ENCODE measurements around the gene YWHAB. TPM values are rescaled to one million over a fixed set of nuclear protein-coding genes. Genes with fewer than 3 reads are reported as not detected.
A peak's percentile ranks its signal among the peaks of the same experiment; 100 is the strongest.

Gene YWHAB
- polyA plus RNA-seq, 4 donors: 216 to 245 (median 236) TPM

DNA sequence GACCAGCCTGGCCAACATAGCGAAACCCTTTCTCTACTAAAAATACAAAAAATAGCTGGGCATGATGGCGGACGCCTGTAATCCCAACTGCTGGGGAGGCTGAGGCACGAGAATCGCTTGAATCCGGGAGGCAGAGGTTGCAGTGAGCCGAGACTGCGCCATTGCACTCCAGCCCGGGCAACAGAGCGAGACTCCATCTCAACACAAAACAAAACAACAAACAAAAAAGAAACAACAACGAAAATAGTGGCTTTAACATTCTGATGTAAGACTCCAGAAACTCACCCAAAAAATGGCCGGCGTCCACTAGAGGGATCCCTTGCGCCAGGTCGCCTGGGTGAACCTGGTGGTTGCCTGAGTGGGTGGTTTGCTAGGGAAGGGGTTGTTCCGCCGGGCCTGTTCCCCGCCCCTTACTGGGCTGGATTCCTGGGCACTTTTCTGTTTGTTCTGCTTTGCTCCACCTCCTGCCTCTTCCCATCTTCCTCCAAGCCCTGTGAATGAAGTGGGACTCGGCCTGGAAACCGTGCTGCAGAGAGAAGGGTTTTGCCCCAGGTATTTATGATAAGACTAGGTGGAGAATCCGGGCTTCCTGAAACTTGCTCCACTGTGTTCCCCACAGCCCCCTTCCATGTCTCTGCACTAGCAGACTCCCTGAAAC lies 25.9 kb downstream of the YWHAB start:
- peak in 1 of 4 donors; percentile 22 for DNase-seq (ENCODE audit: low read depth in 4 of 4, low spot score in 3 of 4)

DNA sequence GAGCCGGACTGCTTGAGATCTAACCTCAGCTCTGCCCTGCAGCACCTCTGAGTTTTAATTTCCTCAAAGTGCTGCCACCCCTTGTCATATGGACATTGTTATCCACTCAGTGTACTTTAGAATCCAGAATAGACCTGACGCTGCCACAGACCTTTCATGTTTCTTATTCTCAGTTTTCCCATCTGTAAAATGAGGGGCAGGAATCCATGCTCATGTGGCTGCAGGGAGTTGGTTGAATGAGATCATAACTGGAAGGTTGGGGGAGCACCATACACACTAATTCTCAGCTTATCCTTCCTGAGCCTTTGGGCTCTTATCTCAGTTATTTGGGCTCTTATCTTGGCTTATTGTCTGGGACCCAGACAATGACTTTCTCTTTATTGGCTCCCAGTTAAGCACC lies 26.7 kb downstream of the YWHAB start:
- DNase-seq (ENCODE audit: low read depth in 4 of 4, low spot score in 3 of 4): no peak

DNA sequence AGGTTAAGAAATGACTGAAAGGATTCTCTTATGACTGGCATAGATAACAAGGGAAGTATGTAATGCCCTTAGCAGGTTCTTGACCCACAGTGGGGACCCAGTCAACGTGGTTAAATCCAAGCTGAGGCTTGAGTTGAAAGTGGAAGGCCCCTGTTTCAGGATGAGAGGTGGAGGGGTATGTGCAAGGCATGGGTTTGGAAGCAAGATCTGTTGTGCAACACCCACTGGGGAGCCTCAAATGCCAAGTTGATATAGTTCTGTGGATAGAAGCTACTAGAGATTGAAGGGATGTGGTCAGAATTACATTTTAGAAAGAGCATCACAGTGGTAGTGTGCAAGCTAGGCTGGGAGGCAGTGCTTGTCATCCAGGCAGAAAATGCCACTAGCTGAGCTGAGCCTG lies 29.4 kb downstream of the YWHAB start:
- DNase-seq (ENCODE audit: low read depth in 4 of 4, low spot score in 3 of 4): no peak

GRCh38 chr20:44916586-44916985 lies 31.1 kb downstream of the YWHAB start:
- DNase-seq (ENCODE audit: low read depth in 4 of 4, low spot score in 3 of 4): no peak

DNA sequence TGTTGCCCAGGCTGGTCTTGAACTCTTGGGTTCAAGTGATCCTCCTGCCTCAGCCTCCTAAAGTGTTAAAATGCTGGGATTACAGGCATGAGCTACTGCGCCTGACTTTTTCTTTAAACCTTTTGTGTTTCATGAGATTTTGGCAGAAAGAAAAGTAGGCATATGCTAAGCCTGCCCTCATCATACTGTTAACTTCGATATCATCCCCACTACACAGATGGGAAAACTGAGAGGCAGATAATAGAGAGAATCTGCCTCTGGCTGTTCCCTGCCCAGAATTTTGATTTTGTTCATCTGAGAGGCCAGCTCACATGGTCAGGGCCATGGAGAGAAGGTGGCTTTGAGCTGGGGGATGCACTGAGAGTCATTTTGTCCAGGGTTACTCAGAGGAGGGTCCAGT lies 31.9 kb downstream of the YWHAB start:
- no peak for DNase-seq (ENCODE audit: low read depth in 4 of 4, low spot score in 3 of 4)

DNA sequence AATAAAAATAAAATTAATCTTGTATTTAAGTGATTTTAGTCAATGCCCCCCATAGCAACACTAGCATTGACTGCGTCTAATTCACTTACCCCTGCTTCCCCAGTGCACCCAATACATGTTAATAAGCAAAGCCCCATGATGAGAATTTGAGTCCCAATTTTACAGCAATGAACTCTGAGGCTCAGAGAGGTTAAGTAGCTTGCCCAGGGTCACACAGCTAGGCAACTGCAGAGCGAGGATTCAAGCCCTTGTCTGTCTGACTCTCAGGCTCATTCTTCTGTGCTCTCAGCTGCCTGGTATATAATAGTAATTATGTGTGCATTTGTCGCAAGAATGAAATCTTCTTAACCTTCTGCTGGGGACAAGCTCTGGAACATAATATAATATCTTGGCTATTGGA lies 32.8 kb downstream of the YWHAB start:
- DNase-seq (ENCODE audit: low read depth in 4 of 4, low spot score in 3 of 4): no peak

- DNase-seq (ENCODE audit: low read depth in 4 of 4, low spot score in 3 of 4): no peak
Measured at GRCh38 chr20:44918761-44919160, 33.3 kb downstream of the YWHAB start.

- DNase-seq (ENCODE audit: low read depth in 4 of 4, low spot score in 3 of 4): no peak
Measured at GRCh38 chr20:44921447-44921846, 35.9 kb downstream of the YWHAB start.

DNA sequence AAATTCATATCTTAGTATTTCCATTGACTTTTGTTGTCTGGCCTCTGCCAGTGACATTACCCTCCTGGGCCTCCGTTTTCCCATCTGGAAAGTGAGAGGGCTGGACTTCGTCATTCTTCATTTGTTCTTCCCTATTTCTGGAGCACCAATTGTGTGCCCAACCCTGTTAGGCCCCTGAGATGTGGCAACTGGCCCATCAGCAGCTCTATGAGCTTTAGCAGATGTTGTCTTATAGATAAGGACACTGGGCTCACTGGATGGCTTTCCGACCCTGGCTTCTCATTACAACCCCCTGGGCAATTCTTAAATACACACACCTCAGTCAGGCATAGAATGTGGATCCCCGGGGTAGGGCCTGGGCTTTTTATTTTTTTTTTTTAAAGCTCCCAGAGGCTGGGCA lies 39.0 kb downstream of the YWHAB start:
- DNase-seq (ENCODE audit: low read depth in 4 of 4, low spot score in 3 of 4): no peak

GRCh38 chr20:44928595-44928994 lies 43.1 kb downstream of the YWHAB start:
- no peak for DNase-seq (ENCODE audit: low read depth in 4 of 4, low spot score in 3 of 4)

DNA sequence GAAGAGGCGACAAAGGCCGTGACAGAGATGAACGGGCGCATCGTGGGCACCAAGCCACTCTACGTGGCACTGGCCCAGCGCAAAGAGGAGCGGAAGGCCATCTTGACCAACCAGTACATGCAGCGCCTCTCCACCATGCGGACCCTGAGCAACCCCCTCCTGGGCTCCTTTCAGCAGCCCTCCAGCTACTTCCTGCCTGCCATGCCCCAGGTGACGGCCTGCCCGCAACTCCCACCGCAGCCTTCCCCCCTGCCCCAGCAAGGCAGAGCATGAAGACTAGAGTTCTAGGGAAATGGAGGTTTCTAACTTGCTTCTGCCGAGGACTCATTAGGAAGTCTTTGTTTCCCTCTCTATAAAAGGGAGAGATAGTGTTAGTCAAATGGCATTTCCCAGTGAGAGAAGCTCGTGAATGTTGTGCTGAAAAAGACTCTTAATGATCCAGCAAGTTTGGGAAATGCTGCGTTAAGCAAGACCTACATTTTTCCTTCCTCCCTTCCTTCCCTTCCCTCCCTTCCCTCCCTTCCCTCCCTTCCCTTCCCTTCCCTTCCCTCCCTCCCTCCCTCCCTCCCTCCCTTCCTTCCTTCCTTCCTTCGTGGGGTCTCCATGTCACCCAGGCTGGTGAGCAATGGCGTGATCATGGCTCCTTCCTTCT lies 45.1 kb downstream of the YWHAB start:
- DNase-seq (ENCODE audit: low read depth in 4 of 4, low spot score in 3 of 4): no peak

DNA sequence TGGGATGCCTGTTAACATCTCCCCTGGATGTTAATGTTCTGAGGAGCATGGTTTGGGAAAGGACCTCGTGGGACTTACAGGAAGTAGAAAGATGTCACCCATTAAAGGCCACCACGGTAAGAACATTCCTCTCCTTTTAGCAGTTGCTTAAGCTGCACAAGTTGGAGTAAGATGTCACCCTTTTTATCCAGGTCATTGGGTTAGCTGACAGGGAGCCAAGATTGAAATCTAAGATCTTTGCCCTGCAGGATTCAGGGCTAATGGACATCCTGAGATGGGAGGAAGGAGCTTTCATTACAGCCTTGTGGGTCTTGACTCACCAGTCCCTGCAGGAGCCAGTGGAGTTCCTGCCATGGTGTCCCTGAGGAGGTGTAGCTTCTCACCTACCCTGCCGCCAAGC lies 46.4 kb downstream of the YWHAB start:
- no peak for DNase-seq (ENCODE audit: low read depth in 4 of 4, low spot score in 3 of 4)

DNA sequence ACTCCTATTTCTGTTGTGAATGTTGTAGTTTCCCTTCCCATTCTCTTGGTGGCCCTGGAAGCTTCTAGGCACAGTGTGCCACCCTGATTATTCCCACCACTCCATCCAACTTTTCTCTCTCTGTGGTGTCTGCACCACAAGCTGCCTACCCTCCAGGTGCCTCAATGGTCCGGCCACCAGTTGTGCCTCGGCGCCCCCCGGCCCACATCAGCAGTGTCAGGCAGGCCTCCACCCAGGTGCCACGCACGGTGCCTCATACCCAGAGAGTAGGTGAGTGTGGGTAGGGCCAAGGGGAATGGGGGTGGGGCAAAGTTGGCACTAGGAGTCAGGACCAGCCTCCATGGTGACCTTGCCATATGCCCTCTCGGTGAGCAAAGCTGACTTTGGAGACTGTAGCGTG lies 47.4 kb downstream of the YWHAB start:
- no peak for DNase-seq (ENCODE audit: low read depth in 4 of 4, low spot score in 3 of 4)

DNA sequence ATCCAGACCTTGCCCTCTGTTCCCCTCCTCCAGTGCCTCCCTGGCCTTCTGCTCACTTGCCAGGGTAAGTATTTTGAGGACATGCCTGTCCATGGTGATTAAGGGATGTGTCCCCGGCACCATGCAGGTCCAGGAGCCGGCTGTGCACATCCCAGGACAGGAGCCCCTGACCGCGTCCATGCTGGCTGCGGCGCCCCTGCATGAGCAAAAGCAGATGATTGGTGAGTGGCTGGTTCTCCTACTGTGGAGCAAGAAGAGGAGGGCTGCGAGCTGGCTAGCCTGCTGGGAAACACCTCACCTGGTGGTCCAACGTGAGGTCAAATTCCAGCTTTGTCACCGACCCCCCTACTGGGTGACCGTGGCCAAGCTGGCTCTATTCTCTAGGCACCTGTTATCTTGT lies 51.0 kb downstream of the YWHAB start:
- no peak for DNase-seq (ENCODE audit: low read depth in 4 of 4, low spot score in 3 of 4)

DNA sequence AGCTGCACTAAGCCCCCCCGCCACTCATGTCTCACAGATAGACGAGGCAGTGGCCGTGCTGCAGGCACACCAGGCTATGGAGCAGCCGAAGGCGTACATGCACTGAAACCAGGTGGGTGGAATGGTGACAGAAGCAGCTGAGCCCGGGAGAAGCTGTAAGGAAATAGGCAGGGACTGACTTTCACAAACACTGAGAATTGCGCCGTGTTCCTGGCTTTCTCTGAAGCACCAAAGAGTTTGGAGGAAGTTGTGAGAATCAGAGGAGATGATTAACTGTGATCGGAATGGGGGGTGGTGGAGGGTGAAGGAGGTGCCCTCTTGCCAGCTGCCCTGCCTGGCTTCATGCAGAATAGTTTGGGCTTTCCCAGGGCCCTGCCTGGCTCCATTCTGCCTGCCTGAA lies 53.1 kb downstream of the YWHAB start:
- DNase-seq (ENCODE audit: low read depth in 4 of 4, low spot score in 3 of 4): no peak

DNA sequence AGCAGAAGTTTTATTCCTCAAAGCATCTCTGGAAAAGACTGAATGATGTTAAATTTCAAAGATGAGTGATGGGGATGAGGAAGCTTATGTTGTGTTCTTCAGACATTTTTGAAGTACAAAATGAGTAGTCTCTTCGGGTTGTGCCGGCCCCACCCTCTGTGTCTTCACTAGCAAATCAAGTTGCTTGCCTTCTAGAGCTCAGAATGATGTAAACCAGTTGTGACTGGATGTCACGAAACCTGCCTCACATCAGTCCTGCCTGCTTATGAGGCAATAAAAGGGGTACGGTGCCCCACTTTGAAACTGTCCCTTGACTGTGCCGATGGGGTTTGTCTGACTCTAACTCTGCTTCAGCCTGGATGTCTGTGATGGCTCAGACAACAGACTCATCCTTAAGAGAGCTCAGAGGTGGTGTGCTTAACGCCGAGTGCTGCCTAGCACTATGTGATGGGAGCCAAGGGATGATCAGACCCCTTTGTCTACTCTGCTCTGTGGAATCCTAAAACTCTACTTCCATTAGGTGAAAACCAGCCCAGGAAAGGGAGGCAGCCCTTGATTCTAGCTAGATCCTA lies 55.7 kb downstream of the YWHAB start:
- no peak for DNase-seq (ENCODE audit: low read depth in 4 of 4, low spot score in 3 of 4)

- no peak for DNase-seq (ENCODE audit: low read depth in 4 of 4, low spot score in 3 of 4)
Measured at GRCh38 chr20:44942264-44942973, 56.9 kb downstream of the YWHAB start.

- no peak for DNase-seq (ENCODE audit: low read depth in 4 of 4, low spot score in 3 of 4)
Measured at GRCh38 chr20:44943828-44944227, 58.3 kb downstream of the YWHAB start.

DNA sequence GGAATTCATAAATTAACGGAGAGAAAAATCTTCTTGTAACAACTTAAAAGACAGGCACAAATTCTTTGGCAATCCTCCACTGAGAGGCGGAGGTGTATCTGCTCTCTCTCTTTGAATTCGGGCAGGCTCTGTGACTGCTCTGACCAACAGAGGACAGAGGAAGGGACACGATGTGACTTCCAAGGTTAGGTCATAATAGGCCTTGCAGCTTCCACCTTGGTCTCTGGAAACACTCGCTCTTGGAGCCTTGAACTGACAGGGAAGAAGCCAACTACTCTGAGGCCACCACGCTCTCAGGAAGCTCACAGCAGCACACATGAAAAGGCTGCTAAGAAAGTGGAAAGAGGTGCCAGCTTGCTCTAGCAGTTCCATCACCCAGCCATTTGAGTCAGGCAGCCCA lies 59.8 kb downstream of the YWHAB start:
- DNase-seq (ENCODE audit: low read depth in 4 of 4, low spot score in 3 of 4): no peak

GRCh38 chr20:44946271-44946852 lies 60.9 kb downstream of the YWHAB start:
- DNase-seq (ENCODE audit: low read depth in 4 of 4, low spot score in 3 of 4): no peak

DNA sequence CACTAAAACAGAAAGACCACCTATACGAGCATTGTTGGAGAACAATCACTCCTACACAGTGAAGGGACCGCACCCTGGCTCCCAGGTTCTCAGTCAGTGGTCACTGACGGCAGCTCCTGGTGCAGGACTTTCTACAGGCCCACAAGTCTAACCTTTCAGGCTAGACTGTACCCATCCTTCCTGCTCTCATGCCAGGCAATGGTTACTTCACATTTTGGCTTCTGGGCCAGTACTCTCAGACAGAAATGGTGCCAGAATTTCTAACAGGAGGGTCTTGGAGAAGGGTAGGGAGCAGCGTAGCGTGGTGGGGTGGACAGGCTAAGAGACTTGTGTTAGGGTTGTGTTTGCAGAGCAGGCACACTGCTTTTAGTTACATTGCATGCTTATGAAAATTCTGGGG lies 62.6 kb downstream of the YWHAB start:
- DNase-seq (ENCODE audit: low read depth in 4 of 4, low spot score in 3 of 4): no peak
